BJ (cell line): ENCODE results near the gene ATP8A2. TPM values are rescaled to one million over a fixed set of nuclear protein-coding genes. Genes with fewer than 3 reads are reported as not detected.

Experiments
- CTCF ChIA-PET: fragments of 350-600 bp; formaldehyde crosslinking; extraction: SDS; loops from one replicate; lab custom pipeline; 2021; ENCODE audit warnings: antibody characterized with exemption, inconsistent platforms; lab: Yijun Ruan, JAX
- POLR2A ChIA-PET: fragments of 300-600 bp; sonication (Branson Sonifier 250); formaldehyde crosslinking; extraction: SDS; loops from one replicate; lab custom pipeline; 2021; ENCODE audit warnings: antibody characterized with exemption; lab: Charles Lee
- DNase-seq: peaks from one replicate; pipeline ENCODE4 v3.0.0-alpha.2; 2011; ENCODE audit warnings: low read depth
- H3K27me3 ChIP-seq: 2 replicates; pipeline ENCODE4 v1.6.0; 2011; ENCODE audit warnings: low read length; ENCODE audit not compliant: control insufficient read depth, insufficient read depth
- H3K36me3 ChIP-seq: 2 replicates; pipeline ENCODE4 v1.5.1; 2011; ENCODE audit warnings: low read length; ENCODE audit not compliant: control insufficient read depth, insufficient read depth
- H3K4me3 ChIP-seq: 2 replicates; pipeline ENCODE4 v1.5.1; 2011; ENCODE audit warnings: low read depth, mild to moderate bottlenecking, control low read depth, low read length
- polyA plus RNA-seq: library from polyadenylated mRNA; depleted of rRNA; stranded (reverse); fragments of >200 nt; gene quantifications from 2 replicates; pipeline ENCODE4 v1.2.3, GENCODE V29; 2011
- TF ChIP-seq, protein P1 (sequence below): IDR thresholded peaks from 2 replicates; pipeline ENCODE4 v1.5.1; 2011; ENCODE audit warnings: low read depth, mild to moderate bottlenecking, control low read depth, inconsistent platforms, low read length, moderate library complexity; ENCODE audit not compliant: insufficient read depth

Gene ATP8A2
- polyA plus RNA-seq, 1 experiment: 0.02 TPM

DNA sequence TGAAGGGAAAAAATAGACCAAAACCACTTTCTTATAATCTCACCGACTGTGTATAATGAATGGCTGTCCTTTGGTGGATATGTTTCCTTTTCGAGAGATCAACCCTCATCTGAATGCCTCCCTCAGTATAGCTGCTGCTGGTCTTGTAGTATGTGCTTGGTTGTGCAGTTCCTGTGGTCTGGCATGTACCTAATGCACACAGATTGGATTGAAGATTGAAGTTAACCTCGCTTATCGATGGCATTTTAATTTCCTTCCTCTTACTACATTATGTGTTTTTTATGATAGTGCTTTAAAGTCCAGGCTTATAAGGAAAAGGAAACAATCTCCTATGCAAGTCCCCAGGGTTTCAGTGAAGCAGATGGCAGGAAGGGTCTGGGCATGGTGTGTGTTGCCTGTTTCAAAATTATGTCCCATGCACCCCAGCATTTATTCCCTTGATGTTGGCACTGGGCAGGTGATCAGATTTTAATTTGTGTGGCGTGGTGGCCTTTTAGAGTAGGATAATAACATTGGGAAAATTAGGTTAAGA, 346.0 kb downstream of the ATP8A2 start:
- H3K27me3 ChIP-seq: no peaks in the 10 kb centered on the region
- TF ChIP-seq, protein P1, sequence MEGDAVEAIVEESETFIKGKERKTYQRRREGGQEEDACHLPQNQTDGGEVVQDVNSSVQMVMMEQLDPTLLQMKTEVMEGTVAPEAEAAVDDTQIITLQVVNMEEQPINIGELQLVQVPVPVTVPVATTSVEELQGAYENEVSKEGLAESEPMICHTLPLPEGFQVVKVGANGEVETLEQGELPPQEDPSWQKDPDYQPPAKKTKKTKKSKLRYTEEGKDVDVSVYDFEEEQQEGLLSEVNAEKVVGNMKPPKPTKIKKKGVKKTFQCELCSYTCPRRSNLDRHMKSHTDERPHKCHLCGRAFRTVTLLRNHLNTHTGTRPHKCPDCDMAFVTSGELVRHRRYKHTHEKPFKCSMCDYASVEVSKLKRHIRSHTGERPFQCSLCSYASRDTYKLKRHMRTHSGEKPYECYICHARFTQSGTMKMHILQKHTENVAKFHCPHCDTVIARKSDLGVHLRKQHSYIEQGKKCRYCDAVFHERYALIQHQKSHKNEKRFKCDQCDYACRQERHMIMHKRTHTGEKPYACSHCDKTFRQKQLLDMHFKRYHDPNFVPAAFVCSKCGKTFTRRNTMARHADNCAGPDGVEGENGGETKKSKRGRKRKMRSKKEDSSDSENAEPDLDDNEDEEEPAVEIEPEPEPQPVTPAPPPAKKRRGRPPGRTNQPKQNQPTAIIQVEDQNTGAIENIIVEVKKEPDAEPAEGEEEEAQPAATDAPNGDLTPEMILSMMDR: no peak
- CTCF ChIA-PET: no interaction called here
- H3K36me3 ChIP-seq: no peaks in the 10 kb centered on the region
- no peak overlapping the region for H3K4me3 ChIP-seq
- POLR2A ChIA-PET: no interaction called here
- no peak for DNase-seq

DNA sequence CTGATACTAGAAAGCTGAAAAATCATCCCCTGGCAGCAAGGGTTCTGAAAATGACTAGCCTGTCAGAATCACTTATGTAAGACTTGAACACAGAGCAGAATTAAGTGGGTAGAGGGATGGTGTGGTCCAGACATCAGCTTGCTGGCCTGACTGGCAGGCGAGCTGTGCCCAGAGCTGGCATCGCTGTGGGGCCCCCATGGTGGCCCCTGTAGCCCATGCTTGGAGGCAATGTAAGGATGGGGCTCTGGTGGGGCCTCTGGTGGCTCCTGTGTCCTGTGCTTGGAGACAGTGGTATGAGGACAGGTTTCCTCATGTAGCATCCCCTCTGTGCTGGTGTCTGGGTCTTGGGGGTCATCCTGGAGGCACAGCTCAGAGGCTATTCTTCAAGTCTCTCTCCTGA, 347.9 kb downstream of the ATP8A2 start:
- ChIA-PET CTCF (no interaction called here), POLR2A (no interaction called here)
- DNase-seq: no peak
- TF ChIP-seq, protein P1: no peak
- Histone ChIP-seq H3K27me3 (no peaks in the 10 kb centered on the region), H3K4me3 (no peak overlapping the region), H3K36me3 (no peaks in the 10 kb centered on the region)

DNA sequence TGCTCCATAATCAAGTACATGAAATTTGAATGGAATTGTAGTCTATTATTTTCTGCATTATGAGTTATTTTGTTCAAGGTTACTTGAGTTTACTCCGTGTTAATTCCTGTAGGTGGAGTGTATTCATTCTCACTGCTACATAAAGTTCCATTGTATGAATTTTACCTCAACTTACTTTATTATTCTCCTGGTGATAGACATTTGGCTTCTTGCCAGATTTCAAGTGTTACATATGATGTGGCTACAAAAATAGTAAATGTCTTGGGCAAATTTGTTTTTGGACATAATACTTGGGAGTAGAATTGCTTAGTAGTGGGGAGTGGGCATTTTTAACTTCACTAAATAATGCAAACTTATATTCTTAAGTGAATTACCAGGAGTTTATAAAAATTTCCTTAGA, 351.1 kb downstream of the ATP8A2 start:
- no peaks in the 10 kb centered on the region for H3K27me3 ChIP-seq
- ChIA-PET POLR2A (no interaction called here), CTCF (no interaction called here)
- no peak overlapping the region for H3K4me3 ChIP-seq
- DNase-seq: no peak
- TF ChIP-seq, protein P1: no peak
- no peaks in the 10 kb centered on the region for H3K36me3 ChIP-seq

DNA sequence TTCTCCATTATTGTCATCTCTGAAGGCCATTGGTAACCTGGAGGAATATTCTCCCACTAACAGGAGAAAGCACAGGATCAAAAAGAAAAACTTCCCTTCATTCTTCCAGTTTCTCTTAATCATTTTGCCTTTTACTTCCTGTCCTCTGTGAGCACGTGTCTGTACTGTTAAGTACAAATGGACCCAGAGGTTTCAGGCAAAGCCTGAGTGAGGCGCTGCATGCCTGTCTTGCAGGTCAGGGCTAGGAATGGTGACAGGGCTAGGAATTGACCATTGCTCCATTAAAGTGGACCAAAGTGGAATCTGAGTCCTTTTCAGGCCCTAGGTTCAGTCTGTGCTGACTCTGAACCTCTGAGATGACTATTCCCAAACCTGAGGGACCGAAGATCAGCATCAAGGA, 353.3 kb downstream of the ATP8A2 start:
- TF ChIP-seq, protein P1: no peak
- H3K36me3 ChIP-seq: no peaks in the 10 kb centered on the region
- H3K27me3 ChIP-seq: no peaks in the 10 kb centered on the region
- no peak overlapping the region for H3K4me3 ChIP-seq
- CTCF ChIA-PET: no interaction called here
- POLR2A ChIA-PET: no interaction called here
- DNase-seq: no peak

DNA sequence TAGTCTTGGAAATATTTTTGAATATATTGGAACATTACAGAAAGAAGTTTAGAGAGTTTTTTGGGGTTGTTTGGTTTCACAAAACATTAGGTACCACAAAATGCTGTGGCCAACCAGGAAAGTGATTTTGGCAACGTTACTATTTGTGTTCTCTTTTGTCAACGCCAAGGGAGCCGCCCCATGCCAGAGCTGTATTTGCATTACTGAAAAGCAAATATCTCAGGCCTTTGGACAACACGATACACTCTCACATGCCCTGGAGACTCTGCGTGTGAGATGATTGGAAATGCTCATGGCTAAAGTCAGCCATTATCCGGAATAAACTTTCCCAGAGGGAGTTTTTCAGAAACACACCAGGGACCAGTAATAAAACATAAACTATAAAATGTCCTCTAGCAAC, 355.5 kb downstream of the ATP8A2 start:
- no peak overlapping the region for H3K4me3 ChIP-seq
- no peak for DNase-seq
- no peaks in the 10 kb centered on the region for H3K36me3 ChIP-seq
- POLR2A ChIA-PET: no interaction called here
- TF ChIP-seq, protein P1: no peak
- CTCF ChIA-PET: no interaction called here
- no peaks in the 10 kb centered on the region for H3K27me3 ChIP-seq
